ENCODE data around the gene PCP4. TPM values are rescaled to one million over a fixed set of nuclear protein-coding genes. Genes with fewer than 3 reads are reported as not detected.

The PCP4 gene
- total RNA-seq, 4 donors from 2014 or later: 67.9 to 318 (median 238) TPM

DNA sequence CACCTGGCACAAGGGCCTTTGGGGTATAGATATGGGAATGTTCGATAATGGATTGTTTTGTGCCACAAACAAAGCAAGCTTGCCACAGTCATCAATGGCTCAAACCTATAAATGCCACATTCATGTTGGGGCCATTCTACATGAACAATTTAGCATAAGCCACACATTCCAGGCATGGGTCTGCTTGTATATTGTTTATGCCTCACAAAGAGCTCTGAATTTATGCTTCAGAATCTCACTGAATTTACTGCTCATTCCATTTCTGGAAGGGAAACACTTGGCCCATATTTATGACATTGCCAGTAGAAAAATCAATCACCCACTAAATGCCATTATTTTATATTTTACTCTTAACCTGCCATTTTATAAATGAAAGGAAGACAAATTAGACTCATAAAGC lies 6.4 kb downstream of the PCP4 start:
- TF ChIP-seq CTCF (IDR thresholded peaks at IDR 0.05): no peak
- TF ChIP-seq POLR2A (IDR thresholded peaks at IDR 0.05): no peak
- DNase-seq: no peak
- intact Hi-C loops (cut with DNase I): no loop called here
- Histone ChIP-seq H3K36me3 (no peaks in the 10 kb centered on the region), H3K27me3 (no peaks in the 10 kb centered on the region), H3K4me3 (replicated peaks in 1 of 3) (no peak overlapping the region), H3K9me3 (no peaks in the 10 kb centered on the region), H3K27ac (no peak overlapping the region), H3K4me1 (peaks cover 30 to 34% of the 10 kb centered on the region in 2 donors)
- 94 to 96% methylated on average over 1 of the region's 1 CpG for WGBS, 2 donors

GRCh38 chr21:39874206-39874605 lies 7.0 kb downstream of the PCP4 start:
- Histone ChIP-seq H3K4me1 (peaks cover 27 to 32% of the 10 kb centered on the region in 2 donors), H3K9me3 (no peaks in the 10 kb centered on the region)

GRCh38 chr21:39874759-39875158 lies 7.5 kb downstream of the PCP4 start:
- no peak overlapping the region for H3K4me3 ChIP-seq (replicated peaks in 1 of 3)
- H3K9me3 ChIP-seq: no peaks in the 10 kb centered on the region
- intact Hi-C loops (cut with DNase I): no loop called here
- no peak for DNase-seq
- TF ChIP-seq POLR2A (IDR thresholded peaks at IDR 0.05) (no peak), CTCF (IDR thresholded peaks at IDR 0.05) (no peak)
- WGBS, 2 donors: 83 to 89% methylated on average over 7 of the region's 7 CpGs
- H3K27me3 ChIP-seq: no peaks in the 10 kb centered on the region
- peaks cover 22 to 30% of the 10 kb centered on the region in 2 donors for H3K4me1 ChIP-seq
- no peaks in the 10 kb centered on the region for H3K36me3 ChIP-seq
- no peak overlapping the region for H3K27ac ChIP-seq

More at GRCh38 chr21:39874206-39874605, 7.0 kb downstream of the PCP4 start:
- WGBS, 2 donors: 90% methylated on average over 8 of the region's 8 CpGs
- DNase-seq: no peak
- intact Hi-C loops (cut with DNase I): no loop called here
- H3K4me3 ChIP-seq (replicated peaks in 1 of 3): no peak overlapping the region
- no peaks in the 10 kb centered on the region for H3K27me3 ChIP-seq
- no peak overlapping the region for H3K27ac ChIP-seq
- no peak for TF ChIP-seq CTCF (IDR thresholded peaks at IDR 0.05)
- no peak for TF ChIP-seq POLR2A (IDR thresholded peaks at IDR 0.05)
- H3K36me3 ChIP-seq: no peaks in the 10 kb centered on the region

- intact Hi-C loops (cut with DNase I): no loop called here
- 76 to 84% methylated on average over 8 of the region's 8 CpGs for WGBS, 2 donors
- TF ChIP-seq CTCF (IDR thresholded peaks at IDR 0.05) (no peak), POLR2A (IDR thresholded peaks at IDR 0.05) (no peak)
- H3K27ac ChIP-seq: peak overlapping the region in 1 of 3 donors; percentile 24
- DNase-seq: no peak
- H3K36me3 ChIP-seq: no peaks in the 10 kb centered on the region
- no peak overlapping the region for H3K4me3 ChIP-seq (replicated peaks in 1 of 3)
- H3K4me1 ChIP-seq: peaks cover 34 to 36% of the 10 kb centered on the region in 2 donors
- no peaks in the 10 kb centered on the region for H3K9me3 ChIP-seq
- no peaks in the 10 kb centered on the region for H3K27me3 ChIP-seq
Measured at GRCh38 chr21:39881661-39882060, 14.4 kb downstream of the PCP4 start.

GRCh38 chr21:39882151-39882838 lies 15.1 kb downstream of the PCP4 start:
- 73% methylated on average over 13 of the region's 13 CpGs for WGBS, 2 donors
- Histone ChIP-seq H3K27ac (peak overlapping the region; percentile 6 to 44 (median 24)), H3K27me3 (no peaks in the 10 kb centered on the region), H3K36me3 (no peaks in the 10 kb centered on the region), H3K4me1 (peaks cover 34 to 36% of the 10 kb centered on the region in 2 donors), H3K9me3 (no peaks in the 10 kb centered on the region), H3K4me3 (replicated peaks in 1 of 3) (no peak overlapping the region)
- intact Hi-C loops (cut with DNase I): no loop called here
- TF ChIP-seq POLR2A (IDR thresholded peaks at IDR 0.05): no peak
- TF ChIP-seq CTCF (IDR thresholded peaks at IDR 0.05): no peak
- DNase-seq: peak; percentile 34 to 59

Data from thyroid gland (tissue), 4 donors.